HG03460 (cell line): ENCODE data around the gene FERMT2.

Experiments
- ATAC-seq: cut with Tn5 transposase; IDR thresholded peaks from one replicate; pipeline ENCODE4 v1.9.1; 2021; ENCODE audit not compliant: unreplicated experiment

The FERMT2 gene

GRCh38 chr14:52902971-52903619, 47.8 kb downstream of the FERMT2 start:
- ATAC-seq: no peak

DNA sequence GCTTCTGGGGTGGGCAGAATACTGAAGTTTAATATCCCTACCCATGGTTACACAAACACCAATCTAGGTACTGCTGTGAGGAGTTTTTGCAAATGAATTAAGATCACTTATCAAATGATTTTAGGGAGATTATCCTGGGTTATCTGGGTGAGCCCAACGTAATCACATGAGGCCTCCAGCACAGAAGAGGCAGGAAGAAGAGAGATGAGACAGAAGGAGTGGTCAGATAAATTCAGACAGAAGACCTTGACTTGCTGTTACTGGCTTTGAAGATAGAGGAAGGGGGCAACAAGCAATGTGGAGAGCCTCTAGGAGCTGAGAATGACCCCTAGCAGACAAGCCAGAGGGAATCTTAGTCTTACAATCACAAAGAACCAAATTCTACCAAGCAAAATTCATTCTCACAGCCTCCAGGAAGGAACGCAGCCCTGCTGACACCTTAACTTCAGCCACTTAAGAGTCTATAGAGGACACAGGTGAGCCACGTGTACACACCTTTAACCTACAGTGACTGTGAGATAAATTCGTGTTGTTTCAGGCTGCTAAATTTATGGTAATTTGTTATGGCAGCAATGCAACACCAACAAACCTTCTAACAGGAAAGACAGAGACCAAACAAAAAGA, 49.4 kb downstream of the FERMT2 start:
- ATAC-seq: no peak

DNA sequence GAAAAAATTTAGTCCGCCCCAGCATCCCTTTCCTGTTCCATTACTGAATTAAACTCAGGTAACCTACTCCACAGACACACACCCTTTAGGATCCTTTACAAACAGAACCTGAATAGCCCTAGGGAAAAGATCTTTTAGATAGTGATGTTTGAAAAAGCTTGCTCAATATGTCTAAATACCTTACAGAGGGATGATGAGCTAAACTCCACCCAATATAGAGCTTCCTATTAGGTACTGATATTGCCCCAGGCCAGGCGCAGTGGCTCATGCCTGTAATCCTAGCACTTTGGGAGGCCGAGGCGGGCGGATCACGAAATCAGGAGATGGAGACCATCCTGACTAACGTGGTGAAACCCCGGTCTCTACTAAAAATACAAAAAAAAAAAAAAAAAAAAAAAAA, 50.1 kb downstream of the FERMT2 start:
- no peak for ATAC-seq

DNA sequence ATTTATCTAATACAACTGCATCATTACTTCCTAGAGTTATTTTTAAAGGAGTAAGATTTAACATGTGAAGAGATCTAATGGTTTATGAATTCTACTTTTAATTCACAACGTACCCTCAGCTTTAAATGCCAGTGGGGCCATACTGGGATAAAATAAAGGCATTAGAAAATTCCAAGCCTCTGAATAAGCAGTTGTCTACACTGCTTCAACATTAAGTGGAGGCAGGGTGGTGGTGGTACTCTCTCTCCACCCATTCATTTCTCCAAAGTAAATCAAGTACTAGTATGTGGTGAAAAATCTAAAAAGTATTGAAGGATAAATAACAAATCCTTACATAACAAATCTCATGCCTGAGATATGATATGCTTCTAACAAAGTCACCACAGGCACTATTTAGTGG, 52.4 kb downstream of the FERMT2 start:
- no peak for ATAC-seq

GRCh38 chr14:52895000-52895399, 55.9 kb downstream of the FERMT2 start:
- ATAC-seq: no peak

- ATAC-seq: no peak
Measured at GRCh38 chr14:52891800-52892199, 59.0 kb downstream of the FERMT2 start.

DNA sequence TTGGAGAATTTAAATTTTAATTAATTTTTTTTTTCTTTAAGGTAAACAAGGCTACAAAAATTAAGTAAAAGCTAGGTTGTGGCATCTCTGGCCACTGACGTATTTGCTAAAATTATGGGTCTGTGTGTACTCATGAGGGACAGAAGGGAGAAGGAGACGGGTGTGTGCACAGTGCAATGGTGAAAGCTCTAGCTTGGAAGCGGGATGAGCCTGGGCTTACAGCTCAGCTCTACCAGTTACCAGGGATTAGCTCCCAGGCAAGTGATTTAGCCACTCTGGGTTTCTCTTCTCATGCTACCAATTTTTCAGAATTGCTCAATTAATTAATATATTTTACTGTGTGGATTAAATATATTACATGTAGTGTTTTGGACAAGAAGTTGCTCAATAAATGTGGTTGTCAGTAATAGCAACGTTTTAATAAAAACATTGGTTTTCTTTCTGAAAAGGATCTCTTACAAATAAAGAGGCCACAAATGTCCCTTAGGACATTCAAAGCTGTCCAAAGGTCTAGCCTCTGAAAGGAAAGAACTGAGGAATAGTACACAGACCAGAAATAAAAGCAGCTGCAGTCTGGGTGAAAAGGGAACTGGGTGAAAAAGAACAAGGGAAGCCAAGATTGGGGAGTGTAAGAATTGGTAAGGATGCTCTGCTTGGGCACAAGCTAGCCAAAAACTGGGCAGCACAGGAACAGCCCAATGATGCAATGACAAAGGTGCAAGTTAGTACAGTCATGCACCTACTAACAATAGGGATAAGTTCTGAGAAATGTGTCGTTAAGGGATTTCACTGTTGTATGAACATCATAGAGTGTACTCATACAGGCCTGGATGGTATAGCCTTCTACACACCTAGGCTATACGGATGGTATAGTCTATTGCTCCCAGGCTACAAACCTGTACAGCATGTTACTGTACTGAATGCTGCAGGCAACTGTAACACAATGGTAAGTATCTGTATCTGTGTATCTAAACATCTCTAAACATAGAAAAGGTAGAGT, 61.7 kb downstream of the FERMT2 start:
- no peak for ATAC-seq

GRCh38 chr14:52888159-52888558, 62.7 kb downstream of the FERMT2 start:
- ATAC-seq: no peak

DNA sequence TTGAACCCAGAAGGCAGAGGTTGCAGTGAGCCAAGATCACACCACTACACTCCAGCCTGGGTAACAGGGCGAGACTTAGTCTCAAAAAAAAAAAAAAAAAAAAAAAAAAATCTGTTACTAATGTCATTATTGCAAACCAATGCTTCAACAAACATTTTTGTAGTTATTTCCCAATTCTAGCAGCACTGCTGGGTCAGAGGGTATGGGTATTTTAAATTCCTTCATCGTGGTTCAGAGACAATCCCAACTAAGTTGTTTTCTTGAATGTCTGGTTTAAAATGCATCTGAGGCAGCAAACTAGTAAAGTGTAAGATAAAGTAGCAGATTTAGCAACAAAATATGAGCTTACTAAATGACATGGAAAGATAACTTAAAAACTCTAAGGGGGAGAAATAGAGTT, 65.6 kb downstream of the FERMT2 start:
- no peak for ATAC-seq

DNA sequence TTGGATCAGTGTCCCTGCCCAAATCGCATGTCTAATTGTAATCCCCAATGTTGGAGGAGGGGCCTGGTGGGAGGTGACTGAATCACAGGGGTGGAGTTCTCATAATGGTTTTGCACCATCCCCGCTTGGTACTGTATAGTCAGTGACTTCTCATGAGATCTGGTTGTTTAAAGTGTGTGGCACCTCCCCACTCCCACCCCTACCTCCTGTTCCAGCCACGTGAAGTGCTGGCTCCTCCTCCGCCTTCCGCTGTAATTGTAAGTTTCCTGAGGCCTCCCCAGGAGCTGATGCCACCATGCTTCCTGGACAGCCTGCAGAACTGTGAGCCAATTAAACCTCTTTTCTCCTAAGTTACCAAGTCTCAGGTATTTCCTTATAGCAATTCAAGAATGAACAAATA, 67.2 kb downstream of the FERMT2 start:
- no peak for ATAC-seq

- no peak for ATAC-seq
Measured at GRCh38 chr14:52882824-52883223, 68.0 kb downstream of the FERMT2 start.

GRCh38 chr14:52879958-52880357, 70.9 kb downstream of the FERMT2 start:
- no peak for ATAC-seq

DNA sequence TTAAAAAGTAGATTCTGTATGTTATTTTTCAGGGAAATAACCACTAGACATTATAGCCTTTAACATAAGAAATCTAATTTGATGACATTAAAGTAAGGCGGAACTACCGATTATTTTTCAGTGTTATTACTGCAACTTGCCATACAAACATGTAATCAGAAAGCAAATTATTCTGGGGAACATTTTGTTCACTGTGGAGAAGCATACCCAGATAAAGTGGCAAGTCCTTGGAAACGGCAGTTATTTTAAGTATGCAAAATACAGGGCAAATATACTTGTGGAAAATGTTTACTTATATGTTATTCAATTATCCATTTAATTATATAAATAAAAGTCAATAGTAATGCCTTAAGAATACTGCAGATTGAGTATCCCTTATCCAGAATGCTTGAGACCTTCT, 71.9 kb downstream of the FERMT2 start:
- ATAC-seq: no peak

DNA sequence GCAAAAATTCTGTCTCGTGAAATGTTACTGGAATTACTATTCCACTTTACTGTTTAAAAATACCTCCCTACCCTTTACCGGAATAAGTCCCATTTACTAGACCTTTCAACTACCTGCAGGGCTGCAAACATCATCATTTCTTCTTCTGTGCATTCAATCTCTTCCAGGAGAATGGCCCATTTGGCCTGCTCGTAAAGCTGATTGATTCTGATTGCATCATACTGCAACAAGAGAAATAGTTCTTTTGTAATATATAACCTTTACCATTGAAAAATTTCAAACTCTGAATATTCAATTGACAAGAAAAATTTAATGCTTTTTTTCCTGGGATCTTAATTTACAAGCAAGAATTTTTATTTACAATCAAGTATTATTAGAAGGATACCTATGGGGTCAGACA, 72.4 kb downstream of the FERMT2 start:
- ATAC-seq: no peak

DNA sequence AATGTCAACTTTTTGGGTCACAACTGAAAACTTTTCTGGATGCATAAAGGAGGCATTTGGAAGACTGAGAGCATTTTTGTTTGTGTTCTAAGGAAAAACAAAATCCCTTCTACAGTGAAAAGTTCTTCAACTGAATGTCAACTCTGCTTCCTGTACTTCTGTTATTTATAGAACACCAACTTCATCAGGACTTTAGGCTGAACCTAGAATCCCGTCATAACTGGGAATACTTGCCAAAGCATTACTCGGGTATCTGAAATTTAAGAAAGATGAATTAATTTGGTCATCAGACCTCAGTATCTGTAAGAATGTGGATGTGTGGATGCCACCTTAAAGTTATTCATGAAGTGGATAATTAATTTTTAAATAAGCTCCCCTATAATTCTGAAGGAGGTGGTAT, 73.2 kb downstream of the FERMT2 start:
- ATAC-seq: no peak

GRCh38 chr14:52876806-52877205, 74.0 kb downstream of the FERMT2 start:
- ATAC-seq: no peak

DNA sequence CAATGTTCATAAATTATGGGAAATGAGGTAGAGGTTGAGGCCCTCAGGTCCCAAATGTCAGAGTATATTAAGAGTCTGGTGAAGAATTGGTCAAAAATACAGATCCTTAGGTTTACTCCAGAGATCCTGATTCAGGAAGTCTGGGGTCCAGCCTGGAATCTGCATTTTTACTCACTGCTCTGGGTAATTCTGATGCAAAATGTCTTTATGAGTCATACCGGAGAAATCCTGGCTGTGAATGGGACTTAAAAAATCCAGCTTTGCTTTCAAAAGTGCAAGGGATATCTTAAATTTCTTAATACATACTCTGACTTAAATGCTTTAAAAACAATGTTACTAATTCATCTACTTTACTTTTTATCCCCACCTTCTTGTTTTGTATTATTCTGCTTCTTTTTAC, 74.5 kb downstream of the FERMT2 start:
- no peak for ATAC-seq

- no peak for ATAC-seq
Measured at GRCh38 chr14:52875707-52876106, 75.1 kb downstream of the FERMT2 start.

- ATAC-seq: no peak
Measured at GRCh38 chr14:52874389-52874788, 76.5 kb downstream of the FERMT2 start.

- ATAC-seq: no peak
Measured at GRCh38 chr14:52873694-52874093, 77.2 kb downstream of the FERMT2 start.

DNA sequence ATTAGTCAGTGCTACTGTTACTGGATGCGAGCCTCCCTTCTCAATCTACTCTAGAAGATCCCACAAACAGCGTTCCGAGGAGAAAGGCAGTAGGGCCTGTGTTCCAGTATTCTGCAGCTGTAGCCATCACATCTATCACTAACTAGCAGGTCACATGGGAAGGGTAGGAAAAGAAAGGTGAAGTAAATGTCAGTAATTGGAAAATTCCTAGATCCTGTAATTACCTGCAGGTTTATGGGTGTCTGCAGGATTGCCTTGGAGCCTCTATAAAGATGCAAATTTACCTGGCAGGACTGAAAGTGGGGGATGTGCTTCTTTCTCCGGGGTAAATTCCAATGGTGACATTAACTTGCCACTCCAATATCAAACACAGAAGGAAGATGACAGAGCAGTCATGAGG, 77.8 kb downstream of the FERMT2 start:
- no peak for ATAC-seq

DNA sequence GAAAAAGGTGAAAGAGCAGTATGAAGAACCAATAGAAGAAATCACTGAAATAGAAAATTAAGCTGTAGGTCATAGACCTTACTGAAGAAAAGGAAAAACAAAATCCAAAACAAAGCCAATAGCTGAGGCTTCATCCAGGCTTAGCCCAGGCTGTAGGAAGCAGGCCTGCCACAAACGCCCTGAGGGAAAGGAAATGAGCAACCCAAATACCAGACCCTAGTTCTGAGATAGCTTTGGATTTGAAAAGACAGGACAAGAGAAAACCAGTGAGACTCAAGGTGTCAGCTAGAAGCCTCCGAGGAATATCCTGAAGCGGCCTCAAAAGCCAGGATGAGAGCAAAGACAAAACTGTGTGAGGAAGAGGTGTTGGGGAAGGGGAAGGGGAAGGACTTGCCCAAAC, 79.2 kb downstream of the FERMT2 start:
- no peak for ATAC-seq
